NB4 (cell line): ENCODE results near the gene ACO2.

Source experiments
- CTCF ChIP-seq: IDR thresholded peaks from one replicate; pipeline ENCODE4 v1.5.1; 2012; ENCODE audit warnings: low read depth, low read length
- MYC ChIP-seq: IDR thresholded peaks from 2 replicates; pipeline ENCODE4 v1.6.1; 2011; ENCODE audit warnings: low read depth, low read length
- POLR2A ChIP-seq: IDR thresholded peaks from 2 replicates; pipeline ENCODE4 v1.6.1; 2011; ENCODE audit warnings: mild to moderate bottlenecking; ENCODE audit not compliant: insufficient read length; ENCODE audit errors: extremely low read depth

- TF ChIP-seq POLR2A, result no peak
- no peak for TF ChIP-seq CTCF
- no peak for TF ChIP-seq MYC
These were observed 106.0 kb downstream of the ACO2 start for GRCh38 chr22:41574847-41575381.
